DMS53 treated with DMSO at 0.1 percent for 48 hours (cell line): ENCODE data around the gene WDR90.

Source experiments
- DNase-seq: peaks from one replicate; lab custom pipeline; 2025; ENCODE audit not compliant: unreplicated experiment; lab: John Stamatoyannopoulos, UW

The WDR90 gene

GRCh38 chr16:704552-705380 lies 55.6 kb downstream of the WDR90 start:
- no peak for DNase-seq

- DNase-seq: no peak
These were observed 56.4 kb downstream of the WDR90 start, which contains the start of gene FBXL16 for GRCh38 chr16:705431-706188. TSS of gene FBXL16 (minus strand) at chr16:705801. CDS start at chr16:697405, 8,396 bp downstream.

- peak; percentile 18 for DNase-seq
These were observed 57.3 kb downstream of the WDR90 start for GRCh38 chr16:706189-707061.

DNA sequence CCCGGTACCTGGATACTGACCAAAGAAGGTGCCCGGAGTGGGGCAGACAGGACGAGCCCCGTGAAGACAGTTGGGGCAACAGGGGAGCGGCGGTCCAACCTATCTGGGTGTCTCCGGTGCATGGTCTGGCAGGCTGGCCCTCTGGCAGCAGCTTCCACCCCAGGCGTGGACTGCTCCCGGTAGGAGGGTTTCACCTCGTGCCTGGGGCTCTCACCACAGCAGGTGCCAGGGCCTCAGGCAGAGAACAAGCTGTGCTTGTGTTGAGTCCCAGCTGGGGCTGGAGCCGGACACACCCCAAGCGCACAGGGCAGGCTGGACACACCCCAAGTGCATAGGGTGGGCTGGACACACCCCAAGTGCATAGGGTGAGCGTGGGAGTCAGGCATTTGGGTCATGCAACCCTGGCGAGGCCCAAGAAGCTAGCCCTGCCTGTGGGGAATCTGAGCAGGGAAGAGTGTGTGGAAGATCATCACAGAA lies 57.9 kb downstream of the WDR90 start:
- no peak for DNase-seq

DNA sequence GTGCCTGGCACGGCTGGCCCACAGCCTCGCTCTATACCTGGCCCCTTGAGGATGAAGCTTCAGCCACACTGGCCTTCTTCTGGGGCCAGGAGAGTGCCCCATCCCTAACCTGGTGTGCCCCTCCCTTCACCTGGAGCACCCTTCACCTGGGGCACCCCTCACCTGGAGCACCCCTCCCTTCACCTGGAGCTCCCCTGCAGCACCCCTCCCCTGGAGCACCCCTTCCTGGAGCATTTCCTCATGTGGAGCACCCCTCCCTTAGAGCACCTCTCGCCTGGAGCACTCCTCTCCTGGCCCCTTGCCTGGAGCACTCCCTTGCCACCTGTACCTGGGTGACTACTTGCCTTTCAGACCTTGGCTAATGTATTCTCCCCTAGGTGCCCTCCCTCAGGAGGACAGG lies 58.9 kb downstream of the WDR90 start:
- no peak for DNase-seq

DNA sequence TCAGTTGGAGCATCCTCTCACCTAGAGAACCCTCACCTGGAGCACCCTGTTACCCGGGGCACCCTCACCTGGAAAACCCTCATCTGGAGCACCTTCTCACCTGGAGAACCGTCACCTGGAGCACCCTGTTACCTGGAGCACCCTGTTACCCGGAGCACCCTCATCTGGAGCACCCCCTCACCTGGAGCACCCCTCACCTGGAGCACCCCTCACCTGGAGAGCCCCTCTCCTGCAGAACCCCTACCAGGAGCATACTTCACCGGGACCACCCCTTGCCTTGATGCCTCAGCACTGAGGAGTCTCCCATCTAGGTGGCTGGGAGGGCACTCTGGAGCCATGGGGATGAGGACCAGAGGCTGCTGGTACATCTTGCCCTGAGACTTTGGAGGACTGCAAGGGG lies 59.8 kb downstream of the WDR90 start:
- DNase-seq: no peak

GRCh38 chr16:709566-710499 lies 60.7 kb downstream of the WDR90 start:
- DNase-seq: peak; percentile 45

DNA sequence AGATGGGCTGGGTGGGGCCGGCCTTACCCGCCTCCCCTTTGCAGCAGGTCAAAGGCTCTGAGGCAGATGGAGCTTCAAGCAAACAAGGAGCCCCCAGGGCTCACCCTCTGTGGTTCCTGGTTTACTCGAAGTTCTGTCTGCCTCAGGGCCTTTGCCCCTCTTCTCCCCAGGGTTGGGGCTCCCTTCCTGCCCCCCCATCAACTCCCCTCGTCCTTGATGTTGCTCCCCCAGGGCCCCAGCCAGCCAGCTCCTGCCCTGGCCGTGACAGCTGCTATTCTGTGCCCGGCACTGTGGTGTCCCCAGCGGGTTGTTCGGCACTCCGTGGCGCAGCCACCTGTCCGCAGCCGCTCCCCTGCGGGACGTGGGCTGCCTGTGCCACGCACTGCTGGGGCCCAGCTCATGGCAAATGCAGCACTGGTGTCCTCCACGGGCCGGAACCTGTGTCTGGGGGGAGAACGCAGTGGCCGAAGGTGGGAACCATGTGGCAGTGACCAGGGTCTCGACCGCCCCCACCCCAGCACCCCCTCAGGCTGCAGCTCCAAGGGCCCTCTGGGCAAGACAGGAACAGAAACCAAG lies 61.4 kb downstream of the WDR90 start:
- no peak for DNase-seq

DNA sequence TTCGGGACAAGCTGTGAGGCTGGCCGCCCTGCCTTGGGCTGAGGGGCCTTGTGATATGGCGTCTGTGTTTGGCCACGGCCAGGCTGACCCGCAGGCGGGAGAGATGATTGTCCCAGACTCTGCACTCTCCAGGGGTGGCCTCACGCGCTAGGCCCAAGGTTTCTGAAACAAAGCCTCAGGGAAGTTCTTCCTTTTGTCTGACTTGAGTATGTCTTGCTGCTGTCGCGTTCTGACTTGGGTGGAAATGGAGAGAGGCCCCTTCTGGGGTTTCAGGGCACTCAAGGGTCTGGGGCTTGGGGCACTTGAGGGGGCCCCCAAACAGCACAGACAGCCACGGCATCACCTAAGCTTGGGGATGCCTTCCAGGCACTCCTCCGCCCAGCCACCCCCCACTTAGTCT lies 61.9 kb downstream of the WDR90 start:
- DNase-seq: no peak

DNA sequence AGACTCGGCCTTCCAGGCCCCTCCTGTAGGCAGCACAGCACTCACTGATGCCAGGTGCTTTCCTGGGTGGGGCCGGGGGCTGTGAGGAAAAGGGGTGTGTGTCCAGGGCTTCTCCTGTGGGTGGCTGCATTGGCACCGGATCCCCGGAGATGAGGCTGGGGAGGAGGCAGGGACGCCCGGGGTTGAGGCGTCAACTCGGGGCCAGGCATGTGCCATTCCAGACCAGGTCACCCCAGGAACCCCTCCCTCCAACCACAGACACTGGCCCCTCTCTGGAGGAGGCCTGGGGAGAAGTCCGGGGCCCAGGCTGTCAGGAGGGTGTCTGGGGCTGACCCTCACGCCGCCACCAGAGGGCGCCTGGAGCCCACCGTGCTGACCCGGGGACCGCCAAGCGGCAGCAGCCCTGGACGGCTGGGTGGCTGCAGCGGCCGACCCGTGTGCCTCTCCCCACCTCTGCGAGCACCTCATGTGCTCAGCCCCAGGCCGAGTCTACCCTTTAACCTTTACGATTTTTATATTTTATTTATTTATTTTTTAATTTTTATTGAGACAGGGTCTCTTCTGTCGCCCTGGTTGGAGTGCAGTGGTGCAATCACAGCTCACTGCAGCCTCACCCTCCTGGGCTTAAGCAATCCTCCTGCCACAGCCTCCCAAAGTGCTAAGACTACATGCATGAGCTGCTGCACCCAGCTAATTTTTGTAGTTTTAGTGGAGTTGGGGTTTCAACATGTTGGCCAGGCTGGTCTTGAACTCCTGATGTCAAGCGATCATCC lies 62.6 kb downstream of the WDR90 start:
- peak; percentile 34 for DNase-seq

GRCh38 chr16:712740-713250 lies 63.6 kb downstream of the WDR90 start:
- peak; percentile 66 for DNase-seq

- DNase-seq: no peak
These were observed 64.9 kb downstream of the WDR90 start for GRCh38 chr16:714079-714478.

DNA sequence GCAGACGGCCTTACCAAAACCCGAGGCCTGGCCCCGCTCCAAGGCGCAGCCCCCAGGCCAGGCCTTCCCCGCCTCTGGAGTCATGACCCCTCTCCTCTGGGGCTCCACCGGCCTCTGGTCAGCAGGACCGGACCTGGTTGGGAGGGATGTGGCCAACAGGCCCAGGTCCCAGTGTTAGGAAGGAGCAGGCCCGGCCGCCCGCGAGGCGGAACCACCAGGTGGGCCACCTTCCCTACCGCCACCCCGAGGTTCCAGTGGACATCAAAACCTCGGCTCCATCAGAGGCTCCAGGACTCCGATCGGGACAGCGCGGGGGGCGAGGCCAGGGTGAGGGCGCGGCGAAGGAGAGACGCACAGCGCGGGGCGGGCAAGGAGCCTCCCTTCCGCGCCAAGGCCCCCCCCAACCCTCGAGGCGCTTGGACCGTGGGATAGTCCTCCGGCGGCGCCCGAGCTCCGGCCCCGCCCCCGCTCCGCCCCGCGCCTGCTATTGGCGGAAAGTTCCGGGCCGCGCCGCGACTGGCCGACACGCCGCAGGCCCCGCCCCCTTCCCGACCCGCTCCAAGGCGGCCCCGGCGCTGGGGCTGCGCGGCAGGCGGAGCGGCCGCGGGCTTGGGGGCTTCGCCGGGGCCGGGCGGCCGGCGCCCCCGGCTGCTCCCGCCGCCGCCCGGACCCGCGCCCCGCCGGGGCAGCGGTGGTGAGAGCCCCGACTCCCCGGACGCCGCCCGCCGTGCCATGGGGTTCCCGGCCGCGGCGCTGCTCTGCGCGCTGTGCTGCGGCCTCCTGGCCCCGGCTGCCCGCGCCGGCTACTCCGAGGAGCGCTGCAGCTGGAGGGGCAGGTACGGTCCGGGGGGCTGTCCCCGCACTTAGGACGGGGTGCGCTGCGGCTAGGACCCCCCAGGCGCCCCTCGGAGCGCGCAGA lies 65.7 kb downstream of the WDR90 start, which contains the start of gene METRN:
METRN (plus strand) TSS at position 561 of the 919 bp plus-strand sequence; CDS start at position 733, 172 bp downstream.
- DNase-seq: peak; percentile 42

- no peak for DNase-seq
These were observed 66.5 kb downstream of the WDR90 start for GRCh38 chr16:715477-716199.

GRCh38 chr16:716200-716568 lies 67.0 kb downstream of the WDR90 start:
- DNase-seq: no peak

DNA sequence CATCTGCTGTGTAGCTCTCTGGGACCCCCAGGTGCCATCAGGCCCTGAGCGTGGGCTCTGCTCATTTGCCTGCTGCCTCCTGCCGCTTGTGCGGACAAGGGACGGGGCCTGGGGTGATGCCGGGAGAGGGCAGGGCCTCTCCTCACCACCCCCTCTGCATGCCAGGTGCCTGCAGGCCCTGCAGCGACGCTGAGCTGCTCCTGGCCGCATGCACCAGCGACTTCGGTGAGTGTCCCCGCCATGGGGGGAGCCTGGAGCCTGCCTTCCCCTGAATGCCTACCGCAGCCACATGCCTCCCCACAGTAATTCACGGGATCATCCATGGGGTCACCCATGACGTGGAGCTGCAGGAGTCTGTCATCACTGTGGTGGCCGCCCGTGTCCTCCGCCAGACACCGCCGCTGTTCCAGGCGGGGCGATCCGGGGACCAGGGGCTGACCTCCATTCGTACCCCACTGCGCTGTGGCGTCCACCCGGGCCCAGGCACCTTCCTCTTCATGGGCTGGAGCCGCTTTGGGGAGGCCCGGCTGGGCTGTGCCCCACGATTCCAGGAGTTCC lies 67.7 kb downstream of the WDR90 start:
- DNase-seq: no peak
